Endodermal cell (in vitro differentiated cells): Measurements from ENCODE around the gene MACROH2A1. TPM values are rescaled to one million over a fixed set of nuclear protein-coding genes. Genes with fewer than 3 reads are reported as not detected.

ENCODE experiments used
- DNase-seq: peaks from one replicate; pipeline ENCODE4 v3.0.0-alpha.2; 2017
- H3K27ac ChIP-seq: 2 replicates; pipeline ENCODE4 v1.5.1; 2013; ENCODE audit warnings: mild to moderate bottlenecking, low read depth, low read length, moderate library complexity
- H3K27me3 ChIP-seq: 2 replicates; pipeline ENCODE4 v1.6.1; 2013; ENCODE audit warnings: mild to moderate bottlenecking, low read length, moderate library complexity; ENCODE audit not compliant: insufficient read depth, control insufficient read depth, poor library complexity, severe bottlenecking
- H3K36me3 ChIP-seq: 2 replicates; pipeline ENCODE4 v1.7.0; 2013; ENCODE audit warnings: mild to moderate bottlenecking, low read length, moderate library complexity; ENCODE audit not compliant: control insufficient read depth, insufficient read depth
- H3K4me1 ChIP-seq: one replicate; pipeline ENCODE4 v1.7.0; 2013; ENCODE audit warnings: low read length; ENCODE audit not compliant: control insufficient read depth, insufficient read depth
- H3K4me3 ChIP-seq: 2 replicates; pipeline ENCODE4 v1.5.1; 2013; ENCODE audit warnings: mild to moderate bottlenecking, low read length, moderate library complexity
- H3K9ac ChIP-seq: 2 replicates; pipeline ENCODE4 v1.6.1; 2013; ENCODE audit warnings: mild to moderate bottlenecking, low read length, moderate library complexity; ENCODE audit not compliant: poor library complexity, severe bottlenecking; ENCODE audit errors: extremely low read depth
- H3K9me3 ChIP-seq: 2 replicates; pipeline ENCODE4 v1.6.1; 2013; ENCODE audit warnings: mild to moderate bottlenecking, low read length, moderate library complexity; ENCODE audit not compliant: control insufficient read depth
- H3K27ac Mint-ChIP-seq: 2 replicates; pipeline ENCODE4 v1.8.0; 2020; ENCODE audit warnings: mixed read lengths
- H3K27me3 Mint-ChIP-seq: 2 replicates; pipeline ENCODE4 v1.8.0; 2021; ENCODE audit warnings: mild to moderate bottlenecking, mixed read lengths; ENCODE audit not compliant: insufficient read depth
- H3K36me3 Mint-ChIP-seq: 2 replicates; pipeline ENCODE4 v1.8.0; 2020; ENCODE audit warnings: low read depth, mixed read lengths
- H3K4me1 Mint-ChIP-seq: 2 replicates; pipeline ENCODE4 v1.8.0; 2020; ENCODE audit warnings: mixed read lengths
- H3K4me3 Mint-ChIP-seq: 2 replicates; pipeline ENCODE4 v1.8.0; 2020; ENCODE audit warnings: mild to moderate bottlenecking, moderate library complexity, mixed read lengths
- H3K9me3 Mint-ChIP-seq: 2 replicates; pipeline ENCODE4 v1.8.0; 2020; ENCODE audit warnings: mild to moderate bottlenecking, mixed read lengths
- WGBS, 2 experiments: methylation state at CpG; one replicate each; pipeline versions ENCODE4 v1.1.5 to v1.1.7; 2013; ENCODE audit warnings: missing lambda C conversion rate in 2 of 2, mixed read lengths in 1 of 2; ENCODE audit not compliant: insufficient coverage in 1 of 2, insufficient read length in 1 of 2; 5-methylcytosine and 5-hydroxymethylcytosine counted together
- total RNA-seq, 2 donors: library from RNA; stranded (reverse); fragmentation: NEBNext Ultra II Directional in 1 of 2; extraction: Animal tissue kit (Norgen Biotek cat#: 25700) in 1 of 2; gene quantifications; 2 replicates in 1 of 2; 3 replicates in 1 of 2; pipeline ENCODE4 v1.2.1, GENCODE V29; 2021
- TF ChIP-seq, protein P1 (sequence below): fragments of 200-600 bp; sonication (generic); conservative IDR thresholded peaks from 2 replicates; pipeline ENCODE4 v1.5.0; 2021; ENCODE audit warnings: antibody characterized with exemption, mild to moderate bottlenecking

MACROH2A1 gene
- total RNA-seq, 2 donors from 2014 or later: 256 to 288 TPM

DNA sequence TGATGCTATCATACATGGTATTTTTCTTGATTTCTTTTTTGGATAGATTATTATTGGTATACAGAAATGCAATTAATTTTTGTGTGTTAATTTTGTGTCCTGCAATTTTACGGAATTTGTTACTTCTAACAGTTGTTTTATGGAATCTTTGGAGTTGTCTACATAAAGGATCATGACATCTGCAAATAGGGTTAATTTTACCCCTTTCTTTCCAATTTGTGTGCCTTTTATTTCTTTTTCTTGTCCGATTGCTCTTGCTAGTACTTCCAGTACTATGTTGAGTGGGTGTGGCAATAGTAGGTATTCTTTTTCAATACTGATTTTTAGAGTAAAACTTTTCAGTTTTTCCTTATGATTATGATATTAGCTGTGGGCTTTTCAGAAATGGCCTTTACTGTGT lies 111.5 kb downstream of the MACROH2A1 start:
- H3K4me1 Mint-ChIP-seq: no peaks in the 10 kb centered on the region
- 78 to 100% methylated on average over 1 to 2 of the region's 2 CpGs for WGBS, 2 experiments
- no peak overlapping the region for H3K4me3 Mint-ChIP-seq
- DNase-seq: no peak
- H3K36me3 Mint-ChIP-seq: no peaks in the 10 kb centered on the region
- no peaks in the 10 kb centered on the region for H3K36me3 ChIP-seq
- no peak overlapping the region for H3K27ac ChIP-seq
- no peak overlapping the region for H3K4me3 ChIP-seq
- peaks cover 17% of the 10 kb centered on the region for H3K27me3 Mint-ChIP-seq
- TF ChIP-seq, protein P1, sequence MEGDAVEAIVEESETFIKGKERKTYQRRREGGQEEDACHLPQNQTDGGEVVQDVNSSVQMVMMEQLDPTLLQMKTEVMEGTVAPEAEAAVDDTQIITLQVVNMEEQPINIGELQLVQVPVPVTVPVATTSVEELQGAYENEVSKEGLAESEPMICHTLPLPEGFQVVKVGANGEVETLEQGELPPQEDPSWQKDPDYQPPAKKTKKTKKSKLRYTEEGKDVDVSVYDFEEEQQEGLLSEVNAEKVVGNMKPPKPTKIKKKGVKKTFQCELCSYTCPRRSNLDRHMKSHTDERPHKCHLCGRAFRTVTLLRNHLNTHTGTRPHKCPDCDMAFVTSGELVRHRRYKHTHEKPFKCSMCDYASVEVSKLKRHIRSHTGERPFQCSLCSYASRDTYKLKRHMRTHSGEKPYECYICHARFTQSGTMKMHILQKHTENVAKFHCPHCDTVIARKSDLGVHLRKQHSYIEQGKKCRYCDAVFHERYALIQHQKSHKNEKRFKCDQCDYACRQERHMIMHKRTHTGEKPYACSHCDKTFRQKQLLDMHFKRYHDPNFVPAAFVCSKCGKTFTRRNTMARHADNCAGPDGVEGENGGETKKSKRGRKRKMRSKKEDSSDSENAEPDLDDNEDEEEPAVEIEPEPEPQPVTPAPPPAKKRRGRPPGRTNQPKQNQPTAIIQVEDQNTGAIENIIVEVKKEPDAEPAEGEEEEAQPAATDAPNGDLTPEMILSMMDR: no peak
- H3K27me3 ChIP-seq: no peaks in the 10 kb centered on the region
- H3K4me1 ChIP-seq: no peaks in the 10 kb centered on the region
- peaks cover 11% of the 10 kb centered on the region for H3K9me3 ChIP-seq
- no peak overlapping the region for H3K27ac Mint-ChIP-seq
- peaks cover 13% of the 10 kb centered on the region for H3K9me3 Mint-ChIP-seq
- H3K9ac ChIP-seq: no peak overlapping the region

Other genes starting within 250 kb of the MACROH2A1 start
- gene DCANP1, start 48.1 kb upstream of the MACROH2A1 start, total RNA-seq: not detected
- not detected for gene TIFAB, start 53.1 kb upstream of the MACROH2A1 start, total RNA-seq
- gene NEUROG1, start 136.7 kb upstream of the MACROH2A1 start, total RNA-seq: not detected
- under 1 TPM; 0.20 to 0.44 TPM for gene CXCL14, start 179.8 kb upstream of the MACROH2A1 start, total RNA-seq